GM21390 (cell line): ENCODE results near the gene GPATCH11.

Source experiments
- ATAC-seq: cut with Tn5 transposase; IDR thresholded peaks from one replicate; pipeline ENCODE4 v1.9.1; 2021; ENCODE audit not compliant: unreplicated experiment

GPATCH11 gene

DNA sequence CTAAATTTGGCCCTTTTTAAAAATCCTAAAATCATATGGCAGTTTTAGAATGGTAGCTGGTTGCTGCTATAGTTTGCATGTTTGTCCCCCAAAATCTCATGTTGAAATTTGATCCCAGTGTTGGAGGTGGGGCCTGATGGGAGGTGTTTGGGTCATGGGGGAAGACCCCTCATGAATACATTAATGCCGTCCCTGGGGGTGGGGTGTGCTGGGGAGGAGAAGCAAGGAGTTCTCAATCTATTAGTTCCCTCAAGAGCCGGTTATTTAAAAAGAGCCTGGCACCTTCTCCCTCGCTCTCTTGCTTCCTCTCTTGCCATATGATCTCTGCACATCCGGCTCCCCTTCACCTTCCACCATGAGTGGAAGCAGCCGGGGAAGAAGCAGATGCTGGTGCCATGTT is 20.8 kb downstream of the GPATCH11 start:
- ATAC-seq, result no peak

DNA sequence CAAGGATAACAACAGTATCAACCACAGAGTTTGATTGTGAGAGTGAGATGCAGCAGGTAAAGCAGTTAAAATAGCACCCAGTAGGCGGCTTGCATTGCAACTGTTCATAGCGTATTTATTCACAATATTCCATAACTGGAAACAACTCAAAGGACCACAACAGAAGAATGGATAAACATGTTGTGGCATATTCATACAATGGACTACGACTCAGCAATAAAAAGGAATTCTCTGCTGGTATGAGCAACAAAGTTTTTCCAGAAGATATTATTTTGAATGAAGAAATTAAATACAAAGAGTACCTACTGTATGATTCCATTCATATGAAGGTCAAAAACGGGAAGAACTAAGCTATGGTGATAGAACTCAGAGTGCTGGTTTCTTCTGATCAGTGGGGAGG is 25.2 kb downstream of the GPATCH11 start:
- no peak for ATAC-seq

DNA sequence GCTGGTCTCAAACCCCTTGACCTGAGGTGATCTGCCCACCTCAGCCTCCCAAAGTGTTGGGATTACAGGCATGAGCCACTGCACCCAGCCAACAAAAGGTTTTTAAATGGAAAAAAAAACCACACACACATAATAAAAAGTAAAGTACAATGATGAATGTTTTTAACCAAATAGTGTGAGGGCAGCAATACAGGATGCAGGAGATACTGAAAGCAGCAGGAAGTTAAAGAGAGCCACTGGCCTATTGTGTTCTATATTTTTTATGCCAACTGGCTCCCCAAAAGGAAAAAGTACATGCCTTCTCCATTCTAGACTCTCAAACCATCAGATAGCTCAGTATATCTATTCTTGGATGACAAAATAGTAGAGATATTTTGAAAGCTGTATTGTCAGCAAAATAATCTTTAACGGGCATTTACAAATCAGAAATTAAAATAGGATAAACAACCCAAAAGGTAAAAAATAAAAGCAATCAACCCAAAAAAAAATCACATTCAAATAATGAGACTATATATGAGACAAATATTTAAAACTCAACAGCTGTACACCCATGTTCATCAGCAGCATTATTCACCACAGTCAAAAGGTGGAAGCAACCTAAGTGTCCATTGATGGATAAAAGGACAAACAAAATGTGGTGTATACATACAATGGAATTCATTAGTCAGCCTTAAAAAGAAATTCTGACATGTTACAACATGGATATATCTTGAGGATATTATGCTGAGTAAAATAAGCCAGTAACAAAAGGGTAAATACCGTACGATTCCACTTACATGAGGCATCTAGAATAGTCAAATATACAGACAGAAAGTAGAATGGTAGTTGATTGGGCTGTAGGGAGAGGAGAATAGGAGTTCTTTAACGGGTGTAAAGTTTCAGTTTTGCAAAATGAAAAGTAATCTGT is 26.2 kb downstream of the GPATCH11 start:
- no peak for ATAC-seq

DNA sequence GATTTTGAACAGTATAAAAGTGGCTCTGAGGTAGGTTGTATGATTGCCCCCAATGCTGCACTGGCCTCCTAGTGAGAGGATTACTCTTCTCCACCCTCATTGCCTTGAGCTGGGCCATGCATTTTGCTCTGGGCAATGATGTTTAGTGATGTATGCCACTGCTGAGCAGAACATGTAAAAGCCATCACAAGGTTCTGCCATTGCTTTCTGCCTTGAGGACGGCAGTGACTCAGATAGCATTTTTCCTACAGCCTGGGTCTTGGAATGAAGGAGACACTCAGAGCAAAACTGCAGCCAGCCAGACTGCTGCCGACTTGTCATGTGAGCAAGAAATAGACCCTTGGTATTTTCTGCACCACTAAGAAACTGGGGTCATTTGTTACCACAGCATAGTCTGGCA is 27.6 kb downstream of the GPATCH11 start:
- ATAC-seq, result no peak

DNA sequence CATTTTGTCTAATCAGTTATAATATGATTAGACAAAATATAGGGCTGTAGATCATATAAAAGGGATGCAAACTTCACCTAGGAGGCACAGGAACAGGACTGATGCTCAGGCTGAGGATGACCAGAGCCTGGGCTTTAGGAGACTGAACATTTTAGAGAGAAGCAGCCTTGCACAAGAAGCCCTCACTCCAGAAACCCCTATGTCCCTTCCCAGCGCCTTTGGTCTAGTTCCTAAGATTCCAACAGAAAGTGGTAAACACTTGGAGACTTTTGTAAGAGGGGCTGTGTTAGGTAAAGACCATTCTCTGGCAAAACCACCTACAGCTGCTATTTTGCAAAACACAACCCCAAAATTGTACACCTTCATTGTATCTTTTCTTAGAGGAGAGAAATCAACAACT is 33.2 kb downstream of the GPATCH11 start:
- ATAC-seq, result no peak

DNA sequence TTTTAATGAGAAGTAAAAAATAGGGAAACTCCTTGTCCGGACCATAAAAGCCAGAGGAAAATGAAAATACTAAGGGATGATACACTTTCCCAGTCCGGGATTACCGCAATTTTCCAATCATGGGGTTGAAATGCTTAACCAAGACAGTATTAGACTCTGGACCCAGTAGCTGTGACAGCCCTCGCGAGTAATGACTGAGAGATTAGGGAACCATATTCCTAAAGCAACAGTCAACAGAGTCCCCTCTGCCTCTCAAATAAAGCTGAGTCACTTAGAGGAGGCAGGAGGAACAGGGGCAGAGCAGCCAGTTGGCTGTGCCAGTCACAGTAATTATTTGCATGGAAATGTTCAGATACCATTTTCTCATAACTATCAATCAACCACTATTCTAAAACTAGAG is 34.8 kb downstream of the GPATCH11 start:
- ATAC-seq, result no peak

DNA sequence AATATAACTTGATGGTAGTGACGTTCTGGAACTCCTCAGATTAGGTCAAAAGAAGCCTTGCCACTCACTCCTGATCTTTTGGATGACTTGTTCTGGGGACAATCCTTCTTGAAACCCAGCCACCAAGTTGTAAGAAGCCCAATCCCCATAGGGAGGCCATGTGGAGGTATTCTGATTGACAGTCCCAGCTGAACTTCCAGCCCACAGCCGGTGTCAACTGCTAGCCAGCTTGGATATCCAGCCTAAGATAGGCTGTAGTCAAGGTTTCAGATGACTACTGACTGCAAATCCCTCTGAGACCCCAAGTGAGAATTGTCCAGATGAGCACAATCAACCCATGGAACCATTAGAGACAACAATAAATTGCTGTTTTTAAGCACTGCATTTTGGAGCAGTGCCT is 41.1 kb downstream of the GPATCH11 start:
- no peak for ATAC-seq

DNA sequence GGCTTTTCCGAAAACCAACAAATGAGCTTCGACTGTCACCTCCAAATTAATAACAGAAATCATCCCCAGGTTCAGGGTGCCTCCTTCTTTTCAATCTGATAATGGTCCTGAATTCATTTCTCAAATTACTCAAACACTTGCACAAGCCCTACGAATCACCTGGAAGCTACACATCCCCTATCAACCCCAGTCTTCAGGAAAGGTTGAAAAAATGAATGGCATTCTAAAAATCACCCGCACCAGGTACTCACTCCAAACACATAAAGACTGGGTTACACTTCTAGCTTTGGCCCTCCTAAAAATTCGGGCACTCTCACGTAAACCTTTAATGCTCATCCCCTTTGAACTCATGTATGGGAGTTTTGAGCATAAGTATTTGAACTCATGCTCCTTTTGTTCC is 48.6 kb downstream of the GPATCH11 start:
- ATAC-seq, result no peak

DNA sequence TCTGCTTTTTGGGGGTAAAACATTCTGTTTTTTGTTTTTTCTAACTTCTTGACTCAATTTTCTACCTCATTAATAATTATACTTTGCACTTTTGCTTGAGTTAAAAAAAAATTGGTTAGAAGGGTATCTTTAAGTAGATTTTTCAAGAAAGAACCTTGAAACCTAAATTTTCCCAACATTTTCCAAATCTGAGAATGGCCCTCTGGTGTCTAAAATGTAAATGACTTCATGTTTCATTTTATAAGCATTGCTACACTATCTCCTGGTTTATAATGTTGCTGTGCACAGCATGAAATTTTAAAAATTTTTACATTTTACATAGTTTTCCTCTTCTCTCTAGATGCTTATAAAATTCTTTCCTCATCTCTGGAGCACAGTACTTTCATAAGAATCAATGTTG is 58.2 kb downstream of the GPATCH11 start:
- no peak for ATAC-seq

DNA sequence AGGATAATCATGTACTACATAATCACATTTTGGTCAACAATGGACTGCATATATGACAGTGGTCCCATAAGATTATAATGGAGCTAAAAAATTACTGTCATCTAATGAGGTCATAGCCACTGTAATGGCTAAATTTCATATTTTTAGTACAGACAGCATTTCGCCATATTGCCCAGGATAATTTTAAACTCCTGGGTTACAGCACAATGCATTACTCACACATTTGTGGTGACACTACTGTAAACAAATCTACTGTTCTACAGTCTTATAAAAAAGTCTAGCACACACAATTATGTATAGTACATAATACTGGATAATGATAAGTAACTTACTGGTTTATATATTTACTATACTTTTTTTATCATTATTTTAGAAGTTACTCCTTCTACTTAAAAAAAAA is 59.7 kb downstream of the GPATCH11 start:
- ATAC-seq, result no peak

DNA sequence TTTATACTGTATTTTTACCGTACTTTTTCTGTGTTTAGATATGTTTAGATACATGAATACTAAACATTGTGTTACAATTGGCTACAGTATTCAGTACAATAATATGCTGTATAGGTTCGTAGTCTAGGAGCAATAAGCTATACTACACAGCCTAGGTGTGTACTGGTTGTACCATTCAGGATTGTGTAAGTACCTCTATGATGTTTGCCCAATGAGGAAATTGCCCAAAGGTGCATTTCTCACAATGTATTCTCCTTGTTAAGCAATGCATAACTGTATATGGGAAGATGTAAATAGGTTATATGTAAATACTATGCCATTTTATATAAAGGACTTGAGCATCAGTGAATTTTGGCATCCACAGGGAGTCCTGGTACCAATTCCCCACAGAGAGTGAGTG is 61.7 kb downstream of the GPATCH11 start:
- ATAC-seq, result no peak

DNA sequence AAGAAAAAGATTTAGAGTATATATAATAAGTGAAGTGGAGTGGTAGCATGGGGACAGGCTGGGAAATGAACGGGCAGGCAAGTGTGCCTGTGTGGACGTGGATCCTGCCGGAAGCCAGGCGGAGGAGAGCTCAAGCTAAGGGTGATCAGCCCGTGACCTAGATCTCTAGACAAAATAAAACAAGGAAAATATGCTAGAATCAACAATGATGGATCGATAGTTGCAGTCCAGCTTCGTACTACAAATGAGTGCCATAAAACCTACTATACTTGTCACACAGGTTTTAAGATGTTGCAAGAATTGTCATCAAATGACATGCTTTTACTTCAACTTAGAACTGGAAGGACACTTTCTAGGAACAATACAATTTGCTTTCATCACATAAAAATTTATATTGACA is 64.0 kb downstream of the GPATCH11 start:
- ATAC-seq, result no peak
